HG02798 (cell line): ENCODE results near the gene KIAA1671.

Experiments used
- ATAC-seq: cut with Tn5 transposase; IDR thresholded peaks from one replicate; pipeline ENCODE4 v1.9.1; 2021; ENCODE audit warnings: mild to moderate bottlenecking; ENCODE audit not compliant: unreplicated experiment, poor library complexity

KIAA1671 gene

DNA sequence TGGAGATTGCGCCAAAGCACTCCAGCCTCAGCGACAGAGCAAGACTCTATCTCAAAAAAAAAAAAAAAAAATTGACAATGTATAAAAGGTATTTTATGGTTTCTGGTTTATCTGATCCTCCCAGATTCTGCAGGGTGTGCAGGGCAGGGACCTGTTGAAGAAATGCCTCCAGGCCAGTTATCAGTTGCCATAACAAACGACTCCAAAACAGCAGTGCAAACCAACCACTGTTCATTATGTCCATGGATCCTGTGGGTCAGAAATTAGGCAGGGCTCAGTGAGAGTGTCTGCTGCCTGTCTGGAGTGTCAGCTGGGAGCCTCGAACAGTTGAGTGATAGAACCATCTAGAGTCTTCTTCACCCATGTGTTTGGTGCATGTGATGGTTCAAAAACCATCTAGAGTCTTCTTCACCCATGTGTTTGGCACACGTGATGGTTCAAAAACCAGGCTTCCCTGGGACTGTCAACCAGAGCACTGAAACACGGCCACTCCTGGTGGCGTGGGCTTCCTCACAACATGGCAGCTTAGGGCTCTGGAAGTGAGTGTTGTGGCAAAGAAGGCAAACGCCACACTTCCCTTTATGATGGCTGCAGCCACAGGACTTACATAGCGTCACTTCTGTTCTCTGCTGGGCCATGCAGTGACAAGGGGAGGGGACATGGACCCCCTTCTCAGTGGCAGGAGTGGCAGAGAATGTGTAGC, 132.0 kb downstream of the KIAA1671 start:
- no peak for ATAC-seq

DNA sequence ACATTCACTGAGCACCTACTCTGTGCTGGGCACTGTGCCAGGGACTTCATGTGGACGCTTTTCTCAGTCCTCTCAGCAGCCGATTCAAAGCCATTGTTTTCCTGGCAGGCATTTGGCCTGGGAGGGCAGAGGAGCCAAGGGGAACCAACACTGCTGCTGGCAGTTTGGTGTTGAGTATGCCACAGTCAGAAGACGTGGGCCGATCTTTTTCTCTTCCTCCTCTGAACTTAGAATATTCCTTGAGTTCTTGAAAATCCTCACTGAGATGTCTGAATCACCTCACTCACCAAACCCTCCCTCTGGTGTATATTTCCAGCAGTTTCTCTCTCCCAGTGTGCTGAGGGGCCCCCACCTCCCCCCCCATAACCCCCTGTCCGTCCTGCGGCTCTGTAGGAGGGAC, 132.6 kb downstream of the KIAA1671 start:
- no peak for ATAC-seq

- ATAC-seq: peak; percentile 79
Observed at GRCh38 chr22:25085930-25086901, 133.7 kb downstream of the KIAA1671 start.

- ATAC-seq: no peak
Observed at GRCh38 chr22:25086902-25087282, 134.4 kb downstream of the KIAA1671 start.

DNA sequence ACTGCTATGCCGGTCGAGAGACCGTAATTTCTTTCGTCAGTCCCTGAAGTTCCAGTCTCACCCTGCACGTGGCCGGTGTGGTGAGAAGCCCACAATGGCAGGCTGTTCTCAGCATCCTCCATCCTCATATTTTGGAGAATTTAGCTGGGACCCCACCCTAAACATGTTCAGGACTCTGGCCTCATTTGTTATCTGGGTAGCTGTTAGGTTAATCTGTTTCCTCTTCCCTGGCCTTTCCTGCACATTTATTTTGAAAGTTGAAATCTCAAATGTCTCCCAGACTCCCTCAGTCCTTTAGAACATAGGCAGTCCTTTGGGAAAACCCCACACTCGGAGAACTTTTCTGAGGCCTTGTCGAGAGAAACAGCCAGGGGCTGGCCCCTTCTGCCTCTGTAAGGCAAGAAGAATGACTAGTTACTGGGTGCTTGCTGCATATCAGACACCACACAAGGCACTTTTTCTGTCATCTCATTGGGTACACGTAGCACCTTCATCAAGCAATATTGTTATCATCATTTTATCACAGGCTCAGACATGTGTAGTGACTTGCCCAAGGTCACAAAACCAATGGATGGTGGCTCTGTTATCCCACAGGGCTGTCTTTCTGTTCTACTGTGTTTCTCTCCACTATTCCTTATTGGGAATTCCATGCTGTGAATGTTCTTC, 137.8 kb downstream of the KIAA1671 start:
- no peak for ATAC-seq

GRCh38 chr22:25091458-25091857, 138.9 kb downstream of the KIAA1671 start:
- no peak for ATAC-seq

DNA sequence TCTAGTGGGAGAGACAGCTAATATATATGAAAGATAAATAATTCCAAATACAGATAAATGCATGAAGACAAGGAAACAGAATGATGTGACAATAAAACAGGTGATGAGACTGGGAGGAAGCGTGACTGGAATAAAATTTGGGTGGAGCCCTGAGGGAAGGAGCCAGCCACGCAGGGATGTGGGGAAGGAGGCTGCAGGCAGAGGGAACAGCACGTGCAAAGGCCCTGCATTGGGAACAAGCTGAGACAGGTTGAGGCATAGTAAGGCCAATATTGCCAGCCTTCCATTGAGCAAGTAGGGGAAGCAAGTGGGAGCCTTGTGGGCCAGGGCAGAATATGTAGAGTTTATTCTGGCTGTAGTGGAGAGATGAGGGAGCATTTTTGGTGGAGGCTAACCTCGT, 139.6 kb downstream of the KIAA1671 start:
- no peak for ATAC-seq

DNA sequence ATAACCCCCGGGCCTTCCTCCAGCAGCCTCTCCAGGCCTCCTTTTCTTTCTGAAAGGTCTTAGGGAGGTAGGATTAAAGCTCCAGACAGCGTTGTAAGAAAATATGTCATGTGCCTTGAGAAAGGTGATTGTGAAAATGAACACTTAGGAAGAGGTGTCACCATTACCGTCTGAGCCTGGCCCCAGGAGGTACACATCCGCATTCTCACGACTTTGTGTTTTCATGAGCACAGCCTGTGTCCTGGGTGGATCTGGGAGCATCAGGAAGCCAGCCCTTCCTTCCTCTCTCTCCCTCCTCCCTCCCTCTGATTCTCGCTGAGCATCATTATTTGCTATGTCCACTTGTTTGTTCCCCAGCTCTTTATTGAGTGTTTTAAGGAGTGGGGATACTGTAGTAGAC, 142.1 kb downstream of the KIAA1671 start:
- no peak for ATAC-seq

DNA sequence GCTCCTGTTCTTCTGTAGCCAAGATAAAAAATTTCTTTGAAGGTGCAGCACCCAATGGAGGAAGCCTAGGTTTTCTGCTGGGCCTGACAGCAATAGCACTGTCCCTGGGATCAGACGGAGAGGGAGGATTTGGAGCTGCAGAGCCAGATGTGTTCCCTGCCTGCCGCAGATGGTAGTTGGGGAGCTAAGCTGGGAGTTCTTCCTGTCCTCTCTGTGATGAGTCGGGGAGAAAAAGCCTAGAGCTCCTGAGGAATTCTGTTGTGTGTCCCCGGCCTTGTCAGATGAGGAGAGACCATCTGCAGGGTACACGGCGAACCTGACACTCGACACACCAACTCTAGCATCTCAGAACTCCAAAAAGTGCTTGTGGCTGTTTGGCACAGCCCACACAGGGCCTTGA, 143.4 kb downstream of the KIAA1671 start:
- no peak for ATAC-seq

DNA sequence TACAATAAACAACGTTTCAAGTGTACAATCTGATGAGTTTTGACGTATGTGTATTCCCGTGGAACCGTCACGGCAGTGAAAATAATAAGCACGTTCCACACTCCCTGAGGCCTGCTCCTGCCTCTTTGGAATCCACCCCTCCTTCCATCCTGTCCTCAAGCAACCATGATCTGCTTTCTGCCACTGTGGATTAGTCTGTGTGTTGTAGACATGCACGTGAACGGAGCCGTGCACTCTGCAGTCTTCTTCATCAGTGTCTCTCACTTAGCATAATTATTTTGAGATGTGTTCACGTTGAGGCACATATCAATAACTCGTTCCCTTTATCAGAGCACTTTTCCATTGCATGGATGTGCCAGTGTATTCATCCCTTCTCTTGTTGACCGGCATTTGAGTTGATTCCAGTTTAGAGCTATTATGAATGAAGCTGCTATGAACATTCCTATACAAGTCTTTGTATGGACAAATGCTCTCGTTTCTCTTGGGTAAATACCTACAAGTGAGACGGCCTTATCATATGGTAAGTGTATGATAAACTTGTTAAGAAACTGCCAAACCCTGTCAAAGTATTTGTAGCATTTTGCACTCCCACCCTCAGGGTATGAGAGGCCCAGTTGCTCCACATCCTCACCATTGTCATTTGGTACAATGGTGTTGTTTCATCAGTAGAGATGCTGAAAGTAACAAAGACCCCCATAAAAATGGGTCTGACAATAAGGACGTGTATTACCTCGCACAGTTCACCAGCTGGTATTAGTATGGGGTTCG, 144.3 kb downstream of the KIAA1671 start:
- ATAC-seq: no peak

DNA sequence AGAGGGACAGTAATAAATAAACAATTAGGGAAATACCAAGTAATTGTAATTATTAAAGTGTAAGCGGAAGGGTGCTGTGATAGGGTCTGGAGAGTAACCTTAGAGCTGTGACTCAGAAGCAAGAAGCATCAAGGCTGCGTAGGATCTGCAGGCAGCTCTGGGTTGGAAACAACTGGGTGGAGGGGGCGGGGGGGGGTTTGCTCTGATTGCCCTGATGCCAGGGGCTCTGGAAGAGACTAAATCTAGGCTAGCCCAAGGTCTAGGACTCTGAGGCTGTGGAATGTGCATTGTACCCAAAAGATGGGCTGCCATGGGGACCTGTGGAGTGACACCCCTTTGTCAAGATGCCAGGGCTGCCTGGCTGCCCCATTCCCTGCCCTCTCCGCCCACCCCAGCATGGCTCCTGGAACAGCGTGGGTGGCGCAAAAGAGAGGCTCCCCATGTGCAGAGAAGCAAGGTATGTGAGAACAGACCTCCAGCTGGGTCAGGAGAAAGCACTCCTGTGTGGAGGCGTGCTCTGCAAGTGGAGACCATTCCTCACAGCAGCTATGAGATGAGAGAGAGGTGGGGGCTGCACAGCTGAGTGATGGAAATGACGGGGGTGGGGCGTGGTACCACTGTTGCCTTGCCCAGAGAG, 146.0 kb downstream of the KIAA1671 start:
- no peak for ATAC-seq

DNA sequence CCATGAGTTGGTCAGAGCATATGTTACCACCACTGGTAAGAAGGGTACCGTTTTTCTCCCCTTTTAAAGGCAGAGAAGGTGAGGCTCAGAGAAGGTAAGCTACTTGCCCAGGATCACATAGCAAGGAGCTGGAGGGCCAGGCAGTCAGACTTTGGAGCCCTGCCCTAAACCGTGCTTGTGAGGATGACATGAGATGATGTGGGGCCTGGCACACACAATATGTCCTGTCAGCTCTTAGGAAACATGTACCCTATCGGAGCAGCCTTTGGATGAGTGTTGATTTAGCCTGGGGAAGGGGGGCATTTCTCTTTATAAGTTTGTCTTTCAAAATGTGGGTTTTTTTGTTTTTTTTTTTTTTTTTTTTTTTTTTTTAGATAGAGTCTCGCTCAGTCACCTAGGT, 146.7 kb downstream of the KIAA1671 start:
- no peak for ATAC-seq

GRCh38 chr22:25100402-25100801, 147.9 kb downstream of the KIAA1671 start:
- no peak for ATAC-seq

- no peak for ATAC-seq
Observed at GRCh38 chr22:25100948-25101347, 148.4 kb downstream of the KIAA1671 start.

DNA sequence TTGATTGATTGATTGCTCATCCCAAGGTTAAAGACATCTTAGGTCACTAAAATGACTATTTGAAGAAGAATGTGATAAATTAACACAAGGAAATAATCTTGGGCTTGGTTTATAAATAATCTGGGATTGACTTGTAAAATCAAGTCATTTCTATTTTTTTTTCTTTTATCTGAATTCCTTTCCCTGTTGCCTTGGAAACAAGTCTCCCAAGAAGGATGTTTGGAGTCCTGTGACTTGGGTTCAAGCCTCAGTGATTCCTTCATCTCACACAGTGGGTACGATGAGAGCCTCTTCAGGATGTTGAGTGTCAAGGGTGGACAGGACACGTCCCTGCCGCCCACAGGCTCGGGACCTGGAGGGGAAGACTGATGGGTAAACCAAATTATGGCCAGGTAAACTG, 149.0 kb downstream of the KIAA1671 start:
- ATAC-seq: no peak

DNA sequence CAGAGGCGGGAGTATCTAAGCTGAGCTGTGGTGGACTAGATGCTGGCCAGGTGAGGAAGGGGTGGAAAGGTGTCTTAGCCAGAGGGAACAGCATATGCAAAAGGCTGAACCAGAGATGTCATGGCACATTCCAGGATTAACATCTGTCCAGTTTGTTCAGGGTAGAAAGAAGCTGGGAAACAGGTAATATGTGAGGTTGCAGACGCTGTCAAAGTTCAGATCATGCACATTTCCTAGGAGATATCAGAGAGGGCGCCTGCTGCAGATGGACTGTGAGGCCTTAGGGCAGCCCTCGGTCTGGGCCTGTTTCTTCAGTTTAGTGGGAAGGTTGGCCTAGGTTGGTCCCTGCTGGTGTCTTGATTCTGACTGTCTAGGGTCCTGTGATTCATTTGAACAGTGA, 149.5 kb downstream of the KIAA1671 start:
- ATAC-seq: no peak

DNA sequence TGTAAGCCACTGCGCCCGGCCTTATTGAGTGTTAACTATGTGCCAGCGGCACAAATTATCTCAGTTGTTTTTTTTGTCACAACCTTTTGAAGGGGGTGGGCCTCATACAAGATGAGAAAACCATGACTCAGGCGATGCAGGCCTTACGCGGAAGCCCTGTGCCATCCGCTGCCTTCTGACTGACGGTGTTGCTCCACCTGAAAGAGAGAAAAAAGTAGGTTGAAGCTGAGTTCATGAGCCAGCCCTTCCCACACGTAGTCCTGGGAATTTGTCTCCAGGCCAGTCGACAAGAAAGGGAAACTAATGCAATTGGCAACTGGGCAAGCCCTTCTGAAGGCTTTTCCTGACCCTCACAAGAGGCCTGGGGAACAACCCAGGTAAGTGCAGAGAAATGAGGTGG, 150.2 kb downstream of the KIAA1671 start:
- ATAC-seq: no peak

- no peak for ATAC-seq
Observed at GRCh38 chr22:25104367-25104766, 151.9 kb downstream of the KIAA1671 start.

- no peak for ATAC-seq
Observed at GRCh38 chr22:25105817-25106650, 153.5 kb downstream of the KIAA1671 start.
